ENCODE results near the gene TSSK2. TPM values are rescaled to one million over a fixed set of nuclear protein-coding genes. Genes with fewer than 3 reads are reported as not detected.

TSSK2 gene
- total and polyA plus RNA-seq, 2 of the 8 experiments (the other 6 are each of a cell fraction or from before 2014, with no cell fraction given), result not detected

DNA sequence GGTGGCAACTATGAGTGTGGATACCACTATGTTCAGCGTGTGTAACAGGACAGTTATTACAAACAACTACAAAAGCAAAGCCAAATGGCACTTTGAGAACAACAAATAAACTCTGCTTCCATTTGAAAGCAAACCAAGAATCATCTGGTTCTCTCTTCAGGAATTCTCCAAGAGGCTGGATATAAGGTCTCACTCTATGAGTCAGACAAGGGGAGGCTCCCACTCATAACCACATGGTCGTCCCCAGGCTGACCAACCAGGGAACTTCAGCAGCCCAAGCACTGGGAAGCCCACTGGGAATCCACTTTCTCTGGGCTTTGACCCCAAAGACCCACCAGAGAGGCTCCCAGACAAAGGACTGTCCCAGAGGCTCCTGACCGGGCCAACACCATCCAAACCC lies 44.2 kb upstream of the TSSK2 start (continued):
- TF ChIP-seq, protein P1, sequence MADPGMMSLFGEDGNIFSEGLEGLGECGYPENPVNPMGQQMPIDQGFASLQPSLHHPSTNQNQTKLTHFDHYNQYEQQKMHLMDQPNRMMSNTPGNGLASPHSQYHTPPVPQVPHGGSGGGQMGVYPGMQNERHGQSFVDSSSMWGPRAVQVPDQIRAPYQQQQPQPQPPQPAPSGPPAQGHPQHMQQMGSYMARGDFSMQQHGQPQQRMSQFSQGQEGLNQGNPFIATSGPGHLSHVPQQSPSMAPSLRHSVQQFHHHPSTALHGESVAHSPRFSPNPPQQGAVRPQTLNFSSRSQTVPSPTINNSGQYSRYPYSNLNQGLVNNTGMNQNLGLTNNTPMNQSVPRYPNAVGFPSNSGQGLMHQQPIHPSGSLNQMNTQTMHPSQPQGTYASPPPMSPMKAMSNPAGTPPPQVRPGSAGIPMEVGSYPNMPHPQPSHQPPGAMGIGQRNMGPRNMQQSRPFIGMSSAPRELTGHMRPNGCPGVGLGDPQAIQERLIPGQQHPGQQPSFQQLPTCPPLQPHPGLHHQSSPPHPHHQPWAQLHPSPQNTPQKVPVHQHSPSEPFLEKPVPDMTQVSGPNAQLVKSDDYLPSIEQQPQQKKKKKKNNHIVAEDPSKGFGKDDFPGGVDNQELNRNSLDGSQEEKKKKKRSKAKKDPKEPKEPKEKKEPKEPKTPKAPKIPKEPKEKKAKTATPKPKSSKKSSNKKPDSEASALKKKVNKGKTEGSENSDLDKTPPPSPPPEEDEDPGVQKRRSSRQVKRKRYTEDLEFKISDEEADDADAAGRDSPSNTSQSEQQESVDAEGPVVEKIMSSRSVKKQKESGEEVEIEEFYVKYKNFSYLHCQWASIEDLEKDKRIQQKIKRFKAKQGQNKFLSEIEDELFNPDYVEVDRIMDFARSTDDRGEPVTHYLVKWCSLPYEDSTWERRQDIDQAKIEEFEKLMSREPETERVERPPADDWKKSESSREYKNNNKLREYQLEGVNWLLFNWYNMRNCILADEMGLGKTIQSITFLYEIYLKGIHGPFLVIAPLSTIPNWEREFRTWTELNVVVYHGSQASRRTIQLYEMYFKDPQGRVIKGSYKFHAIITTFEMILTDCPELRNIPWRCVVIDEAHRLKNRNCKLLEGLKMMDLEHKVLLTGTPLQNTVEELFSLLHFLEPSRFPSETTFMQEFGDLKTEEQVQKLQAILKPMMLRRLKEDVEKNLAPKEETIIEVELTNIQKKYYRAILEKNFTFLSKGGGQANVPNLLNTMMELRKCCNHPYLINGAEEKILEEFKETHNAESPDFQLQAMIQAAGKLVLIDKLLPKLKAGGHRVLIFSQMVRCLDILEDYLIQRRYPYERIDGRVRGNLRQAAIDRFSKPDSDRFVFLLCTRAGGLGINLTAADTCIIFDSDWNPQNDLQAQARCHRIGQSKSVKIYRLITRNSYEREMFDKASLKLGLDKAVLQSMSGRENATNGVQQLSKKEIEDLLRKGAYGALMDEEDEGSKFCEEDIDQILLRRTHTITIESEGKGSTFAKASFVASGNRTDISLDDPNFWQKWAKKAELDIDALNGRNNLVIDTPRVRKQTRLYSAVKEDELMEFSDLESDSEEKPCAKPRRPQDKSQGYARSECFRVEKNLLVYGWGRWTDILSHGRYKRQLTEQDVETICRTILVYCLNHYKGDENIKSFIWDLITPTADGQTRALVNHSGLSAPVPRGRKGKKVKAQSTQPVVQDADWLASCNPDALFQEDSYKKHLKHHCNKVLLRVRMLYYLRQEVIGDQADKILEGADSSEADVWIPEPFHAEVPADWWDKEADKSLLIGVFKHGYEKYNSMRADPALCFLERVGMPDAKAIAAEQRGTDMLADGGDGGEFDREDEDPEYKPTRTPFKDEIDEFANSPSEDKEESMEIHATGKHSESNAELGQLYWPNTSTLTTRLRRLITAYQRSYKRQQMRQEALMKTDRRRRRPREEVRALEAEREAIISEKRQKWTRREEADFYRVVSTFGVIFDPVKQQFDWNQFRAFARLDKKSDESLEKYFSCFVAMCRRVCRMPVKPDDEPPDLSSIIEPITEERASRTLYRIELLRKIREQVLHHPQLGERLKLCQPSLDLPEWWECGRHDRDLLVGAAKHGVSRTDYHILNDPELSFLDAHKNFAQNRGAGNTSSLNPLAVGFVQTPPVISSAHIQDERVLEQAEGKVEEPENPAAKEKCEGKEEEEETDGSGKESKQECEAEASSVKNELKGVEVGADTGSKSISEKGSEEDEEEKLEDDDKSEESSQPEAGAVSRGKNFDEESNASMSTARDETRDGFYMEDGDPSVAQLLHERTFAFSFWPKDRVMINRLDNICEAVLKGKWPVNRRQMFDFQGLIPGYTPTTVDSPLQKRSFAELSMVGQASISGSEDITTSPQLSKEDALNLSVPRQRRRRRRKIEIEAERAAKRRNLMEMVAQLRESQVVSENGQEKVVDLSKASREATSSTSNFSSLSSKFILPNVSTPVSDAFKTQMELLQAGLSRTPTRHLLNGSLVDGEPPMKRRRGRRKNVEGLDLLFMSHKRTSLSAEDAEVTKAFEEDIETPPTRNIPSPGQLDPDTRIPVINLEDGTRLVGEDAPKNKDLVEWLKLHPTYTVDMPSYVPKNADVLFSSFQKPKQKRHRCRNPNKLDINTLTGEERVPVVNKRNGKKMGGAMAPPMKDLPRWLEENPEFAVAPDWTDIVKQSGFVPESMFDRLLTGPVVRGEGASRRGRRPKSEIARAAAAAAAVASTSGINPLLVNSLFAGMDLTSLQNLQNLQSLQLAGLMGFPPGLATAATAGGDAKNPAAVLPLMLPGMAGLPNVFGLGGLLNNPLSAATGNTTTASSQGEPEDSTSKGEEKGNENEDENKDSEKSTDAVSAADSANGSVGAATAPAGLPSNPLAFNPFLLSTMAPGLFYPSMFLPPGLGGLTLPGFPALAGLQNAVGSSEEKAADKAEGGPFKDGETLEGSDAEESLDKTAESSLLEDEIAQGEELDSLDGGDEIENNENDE (IDR thresholded peaks at IDR 0.05; ENCODE audit: insufficient replicate concordance, low read length), result no peak
- TF ChIP-seq GABPA (IDR thresholded peaks at IDR 0.05; ENCODE audit: borderline replicate concordance, insufficient read depth, low read length), result no peak
- no peak for TF ChIP-seq POLR2A (IDR thresholded peaks at IDR 0.05; ENCODE audit: control extremely low read depth in 1 of 2, low read depth in 2 of 2, low read length in 2 of 2)
- no peak for TF ChIP-seq KDM5A (IDR thresholded peaks at IDR 0.05; ENCODE audit: low read length)
- TF ChIP-seq, protein P2, sequence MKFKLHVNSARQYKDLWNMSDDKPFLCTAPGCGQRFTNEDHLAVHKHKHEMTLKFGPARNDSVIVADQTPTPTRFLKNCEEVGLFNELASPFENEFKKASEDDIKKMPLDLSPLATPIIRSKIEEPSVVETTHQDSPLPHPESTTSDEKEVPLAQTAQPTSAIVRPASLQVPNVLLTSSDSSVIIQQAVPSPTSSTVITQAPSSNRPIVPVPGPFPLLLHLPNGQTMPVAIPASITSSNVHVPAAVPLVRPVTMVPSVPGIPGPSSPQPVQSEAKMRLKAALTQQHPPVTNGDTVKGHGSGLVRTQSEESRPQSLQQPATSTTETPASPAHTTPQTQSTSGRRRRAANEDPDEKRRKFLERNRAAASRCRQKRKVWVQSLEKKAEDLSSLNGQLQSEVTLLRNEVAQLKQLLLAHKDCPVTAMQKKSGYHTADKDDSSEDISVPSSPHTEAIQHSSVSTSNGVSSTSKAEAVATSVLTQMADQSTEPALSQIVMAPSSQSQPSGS (IDR thresholded peaks at IDR 0.05; ENCODE audit: low read length), result no peak
- no peak for TF ChIP-seq SUZ12 (IDR thresholded peaks at IDR 0.05; ENCODE audit: low read length)
- TF ChIP-seq RAD21 (IDR thresholded peaks at IDR 0.05 in 1 of 2, conservative IDR thresholded peaks at IDR 0.05 in 1 of 2; ENCODE audit: low read depth in 2 of 2, low read length in 2 of 2), result no peak
- TF ChIP-seq EP300 (IDR thresholded peaks at IDR 0.05; ENCODE audit: borderline replicate concordance in 1 of 2, low read depth in 2 of 2, low read length in 2 of 2), result no peak
- TF ChIP-seq, protein P3, sequence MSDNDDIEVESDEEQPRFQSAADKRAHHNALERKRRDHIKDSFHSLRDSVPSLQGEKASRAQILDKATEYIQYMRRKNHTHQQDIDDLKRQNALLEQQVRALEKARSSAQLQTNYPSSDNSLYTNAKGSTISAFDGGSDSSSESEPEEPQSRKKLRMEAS (IDR thresholded peaks at IDR 0.05), result no peak

Data from H1 (cell line).